HL-60 (cell line): Measurements from ENCODE around the gene NFIB.

Experiments used
- CTCF ChIP-seq: IDR thresholded peaks from one replicate; pipeline ENCODE4 v1.5.1; 2011; ENCODE audit warnings: low read length, control low read depth, inconsistent platforms; ENCODE audit not compliant: insufficient read depth
- POLR2AphosphoS5 ChIP-seq: IDR thresholded peaks from 2 replicates; pipeline ENCODE4 v1.6.1; 2012; ENCODE audit warnings: low read depth

GRCh38 chr9:14346811-14347405 is 33.0 kb upstream of the NFIB start:
- TF ChIP-seq CTCF (no peak), POLR2AphosphoS5 (no peak)
